Vagina (tissue), 2 donors: ENCODE data around the gene PCSK6. TPM values are rescaled to one million over a fixed set of nuclear protein-coding genes. Genes with fewer than 3 reads are reported as not detected.

ENCODE experiments used
- DNase-seq, 2 donors: peaks; one replicate each; pipeline ENCODE4 v3.0.0-alpha.2; 2017; ENCODE audit errors: extremely low spot score in 2 of 2
- H3K27ac ChIP-seq: fragments of 200-600 bp; sonication (generic); one replicate; pipeline ENCODE4 v1.5.1; 2019
- H3K27me3 ChIP-seq: fragments of 200-600 bp; sonication (generic); one replicate; pipeline ENCODE4 v1.5.1; 2019
- H3K36me3 ChIP-seq, 2 donors: fragments of 200-600 bp; sonication (generic); one replicate each; pipeline ENCODE4 v1.5.1; 2017 to 2019
- H3K4me1 ChIP-seq: fragments of 200-600 bp; sonication (generic); one replicate; pipeline ENCODE4 v1.5.1; 2019
- H3K4me3 ChIP-seq, 2 donors: fragments of 200-600 bp; sonication (generic); 1 replicate in 1 of 2; 2 replicates in 1 of 2; pipeline ENCODE4 v1.5.1; 2016 to 2019
- H3K9me3 ChIP-seq: fragments of 200-600 bp; sonication (generic); one replicate; pipeline ENCODE4 v1.5.1; 2019
- CTCF ChIP-seq, 3 experiments: fragments of 450-650 bp in 2 of 3; fragments of 200-600 bp in 1 of 3; sonication (generic) in 1 of 3; IDR thresholded peaks; one replicate each; pipeline ENCODE4 v1.5.1; 2017 to 2019; ENCODE audit warnings: antibody characterized with exemption in 3 of 3, mild to moderate bottlenecking in 2 of 3, moderate library complexity in 2 of 3
- POLR2A ChIP-seq, 2 donors: fragments of 450-650 bp; IDR thresholded peaks; one replicate each; pipeline ENCODE4 v1.6.1; 2017; ENCODE audit warnings: antibody characterized with exemption in 2 of 2, mild to moderate bottlenecking in 2 of 2, moderate library complexity in 2 of 2
- POLR2AphosphoS5 ChIP-seq, 2 donors: sonication (generic); formaldehyde crosslinking; IDR thresholded peaks; one replicate each; pipeline ENCODE4 v1.9.0; 2017; ENCODE audit warnings: antibody characterized with exemption in 2 of 2, mild to moderate bottlenecking in 2 of 2, low read depth in 1 of 2; ENCODE audit not compliant: insufficient read depth in 1 of 2
- intact Hi-C: fragments of 100-400 bp; cut with DNase I; formaldehyde crosslinking; loops from one replicate; pipeline ENCODE4 v1.15.1; 2023
- total RNA-seq: library from RNA; depleted of rRNA; stranded (reverse); fragments of >200 nt; gene quantifications from one replicate; pipeline ENCODE4 v1.2.3, GENCODE V29; 2016

The PCSK6 gene
- total RNA-seq, 1 donor from 2014 or later, result 7.4 TPM

DNA sequence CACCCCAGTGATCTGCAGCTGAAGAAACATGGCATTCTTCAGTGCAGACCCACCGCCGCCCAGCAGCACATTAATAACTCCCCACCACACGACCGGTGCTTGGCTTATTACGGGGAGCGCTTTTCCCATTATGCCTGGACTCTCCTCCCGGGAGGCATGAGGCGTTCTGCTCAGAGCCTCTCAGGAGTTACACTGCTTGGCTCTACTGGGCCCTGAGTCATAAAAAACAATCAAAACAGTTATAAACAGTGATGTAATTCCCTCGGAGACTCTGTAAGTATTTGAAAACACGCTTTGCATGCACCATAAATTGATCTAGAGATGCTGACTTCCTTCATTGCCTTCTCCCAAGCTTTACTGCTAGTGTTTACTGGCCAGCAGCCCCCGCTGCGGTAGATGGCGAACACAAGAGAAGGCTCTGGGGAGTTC lies 117.3 kb downstream of the PCSK6 start:
- TF ChIP-seq POLR2AphosphoS5 (IDR thresholded peaks at IDR 0.05; ENCODE audit: insufficient read depth in 1 of 2, low read depth in 1 of 2) (no peak), POLR2A (IDR thresholded peaks at IDR 0.05) (no peak), CTCF (IDR thresholded peaks at IDR 0.05) (no peak)
- intact Hi-C loops, result no loop called here

DNA sequence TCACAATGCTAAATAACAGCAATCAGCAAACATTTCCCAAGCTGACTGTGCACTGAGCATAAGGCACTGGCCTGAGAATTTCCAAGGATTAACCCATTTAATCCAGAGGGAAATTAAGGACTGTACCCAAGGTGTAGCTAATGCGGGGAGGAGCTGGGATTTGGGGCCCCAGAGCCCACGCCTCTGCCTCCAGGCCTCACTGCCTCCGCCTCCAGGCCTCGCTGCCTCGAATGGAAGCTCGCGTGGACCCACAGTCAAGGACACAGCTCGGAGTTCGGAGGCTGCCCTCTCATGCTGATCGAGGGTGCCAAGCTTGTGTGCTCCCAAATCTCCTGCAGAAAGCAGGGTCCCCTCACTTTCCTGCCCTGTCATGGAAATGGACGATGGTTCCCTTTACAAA lies 118.0 kb downstream of the PCSK6 start:
- H3K9me3 ChIP-seq, result no peaks in the 10 kb centered on the region
- no peak for TF ChIP-seq POLR2A (IDR thresholded peaks at IDR 0.05)
- TF ChIP-seq CTCF (IDR thresholded peaks at IDR 0.05), result no peak
- no peak for TF ChIP-seq POLR2AphosphoS5 (IDR thresholded peaks at IDR 0.05; ENCODE audit: insufficient read depth in 1 of 2, low read depth in 1 of 2)
- H3K27me3 ChIP-seq, result no peaks in the 10 kb centered on the region
- no peak for DNase-seq
- H3K36me3 ChIP-seq, result no peaks in the 10 kb centered on the region
- H3K4me1 ChIP-seq, result peaks cover 19% of the 10 kb centered on the region
- H3K27ac ChIP-seq, result no peak overlapping the region
- H3K4me3 ChIP-seq, result no peak overlapping the region
- intact Hi-C loops, result no loop called here

More for the DNA sequence above, 117.3 kb downstream of the PCSK6 start:
- DNase-seq, result no peak
- Histone ChIP-seq H3K9me3 (no peaks in the 10 kb centered on the region), H3K4me3 (no peak overlapping the region), H3K27ac (no peak overlapping the region), H3K27me3 (no peaks in the 10 kb centered on the region), H3K4me1 (peaks cover 19% of the 10 kb centered on the region), H3K36me3 (no peaks in the 10 kb centered on the region)

GRCh38 chr15:101371081-101371480 lies 118.4 kb downstream of the PCSK6 start:
- no peaks in the 10 kb centered on the region for H3K9me3 ChIP-seq
- H3K4me3 ChIP-seq, result no peak overlapping the region
- intact Hi-C loops, result no loop called here
- peaks cover 19% of the 10 kb centered on the region for H3K4me1 ChIP-seq
- no peaks in the 10 kb centered on the region for H3K27me3 ChIP-seq
- H3K27ac ChIP-seq, result no peak overlapping the region
- DNase-seq, result no peak
- no peaks in the 10 kb centered on the region for H3K36me3 ChIP-seq
- TF ChIP-seq POLR2AphosphoS5 (IDR thresholded peaks at IDR 0.05; ENCODE audit: insufficient read depth in 1 of 2, low read depth in 1 of 2) (no peak), POLR2A (IDR thresholded peaks at IDR 0.05) (no peak)

DNA sequence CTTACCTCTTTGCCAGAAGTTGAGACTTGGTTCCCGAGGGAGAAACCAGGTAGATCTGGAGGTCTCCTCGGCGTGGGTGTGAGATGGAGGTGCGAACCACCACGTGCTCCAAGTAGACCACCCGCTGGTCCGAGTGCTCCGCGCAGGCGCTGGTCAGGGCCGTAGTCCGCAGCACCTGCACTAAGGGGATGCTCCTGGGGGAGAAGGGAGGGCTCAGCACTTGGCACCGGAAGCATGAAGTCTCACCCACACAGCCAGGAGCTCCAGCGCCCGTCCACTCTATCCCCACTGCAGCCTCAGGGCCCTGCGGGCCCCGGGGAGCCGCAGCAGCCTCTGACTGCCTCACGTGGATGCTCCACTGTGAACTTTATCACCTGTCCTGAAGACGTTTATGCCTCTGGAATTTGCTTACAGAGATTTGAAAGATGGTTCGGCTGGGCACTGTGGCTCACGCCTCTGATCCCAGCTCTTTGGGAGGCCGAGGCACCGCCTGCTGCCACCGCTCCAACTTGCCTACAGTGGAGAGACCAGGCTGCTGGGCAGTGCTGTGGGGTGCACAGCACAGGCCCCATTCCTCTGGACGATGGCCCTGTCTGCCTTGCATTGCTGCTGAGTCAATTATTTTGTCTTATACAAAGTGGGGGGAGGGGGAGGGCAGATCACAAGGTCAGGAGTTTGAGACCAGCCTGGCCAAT lies 119.0 kb downstream of the PCSK6 start:
- Histone ChIP-seq H3K27ac (no peak overlapping the region), H3K4me3 (no peak overlapping the region), H3K36me3 (no peaks in the 10 kb centered on the region), H3K9me3 (no peaks in the 10 kb centered on the region), H3K4me1 (peaks cover 19% of the 10 kb centered on the region), H3K27me3 (no peaks in the 10 kb centered on the region)
- TF ChIP-seq CTCF (IDR thresholded peaks at IDR 0.05), result no peak
- no peak for TF ChIP-seq POLR2A (IDR thresholded peaks at IDR 0.05)
- no peak for TF ChIP-seq POLR2AphosphoS5 (IDR thresholded peaks at IDR 0.05; ENCODE audit: insufficient read depth in 1 of 2, low read depth in 1 of 2)
- peak in 1 of 2 donors; percentile 70 for DNase-seq
- intact Hi-C loops, result no loop called here

GRCh38 chr15:101369676-101370075 lies 119.8 kb downstream of the PCSK6 start:
- Histone ChIP-seq H3K27ac (no peak overlapping the region), H3K27me3 (no peaks in the 10 kb centered on the region), H3K9me3 (no peaks in the 10 kb centered on the region), H3K36me3 (no peaks in the 10 kb centered on the region), H3K4me1 (peaks cover 19% of the 10 kb centered on the region), H3K4me3 (no peak overlapping the region)
- DNase-seq, result no peak
- TF ChIP-seq POLR2AphosphoS5 (IDR thresholded peaks at IDR 0.05; ENCODE audit: insufficient read depth in 1 of 2, low read depth in 1 of 2) (no peak), CTCF (IDR thresholded peaks at IDR 0.05) (no peak), POLR2A (IDR thresholded peaks at IDR 0.05) (no peak)
- intact Hi-C loops, result no loop called here
